Erythroblast (primary cell): ENCODE results near the gene SFXN1.

Experiments used
- GATA1 ChIP-seq: IDR thresholded peaks from 2 replicates; pipeline ENCODE4 v1.6.1; 2011; ENCODE audit warnings: low read depth, mild to moderate bottlenecking, control low read depth, low read length, moderate library complexity
- POLR2A ChIP-seq: IDR thresholded peaks from 2 replicates; pipeline ENCODE4 v1.6.1; 2011; ENCODE audit warnings: mild to moderate bottlenecking, low read length

GRCh38 chr5:175471196-175471595 lies 7.2 kb upstream of the SFXN1 start:
- TF ChIP-seq POLR2A (no peak), GATA1 (no peak)
